Lung (tissue), 12 donors: Measurements from ENCODE around the gene NSUN6. TPM values are rescaled to one million over a fixed set of nuclear protein-coding genes. Genes with fewer than 3 reads are reported as not detected.

Source experiments
- ATAC-seq: fragments of 200-7000 bp; cut with Tn5 transposase; one replicate; pipeline ENCODE4 v1.9.1; 2020; ENCODE audit warnings: moderate number of reproducible peaks; ENCODE audit not compliant: insufficient read depth, low FRiP score
- DNase-seq, 3 donors: peaks; one replicate each; pipeline ENCODE4 v3.0.0-alpha.2; 2013 to 2017
- H3K27ac ChIP-seq, 2 donors: one replicate each; pipeline ENCODE4 v1.5.1; 2013; ENCODE audit warnings: mild to moderate bottlenecking in 2 of 2, moderate library complexity in 2 of 2, control low read depth in 1 of 2, inconsistent platforms in 1 of 2, low read depth in 1 of 2, low read length in 1 of 2
- H3K27me3 ChIP-seq, 3 donors: one replicate each; pipeline ENCODE4 v1.5.1; 2013; ENCODE audit warnings: low read length in 2 of 3; ENCODE audit not compliant: control insufficient read depth in 3 of 3, insufficient read depth in 3 of 3
- H3K36me3 ChIP-seq, 4 donors: one replicate each; pipeline ENCODE4 v1.5.1; 2013; ENCODE audit warnings: low read length in 4 of 4, mild to moderate bottlenecking in 1 of 4, moderate library complexity in 1 of 4; ENCODE audit not compliant: control insufficient read depth in 4 of 4, insufficient read depth in 4 of 4
- H3K4me1 ChIP-seq, 5 donors: one replicate each; pipeline ENCODE4 v1.5.1; 2013; ENCODE audit warnings: low read length in 5 of 5, mild to moderate bottlenecking in 2 of 5, moderate library complexity in 1 of 5; ENCODE audit not compliant: control insufficient read depth in 5 of 5, insufficient read depth in 5 of 5
- H3K4me3 ChIP-seq: one replicate; pipeline ENCODE4 v1.5.1; 2013; ENCODE audit warnings: mild to moderate bottlenecking, control low read depth, moderate library complexity
- H3K9ac ChIP-seq, 2 donors: one replicate each; pipeline ENCODE4 v1.5.1; 2013; ENCODE audit warnings: low read length in 2 of 2, control low read depth in 1 of 2; ENCODE audit not compliant: insufficient read depth in 1 of 2
- H3K9me3 ChIP-seq, 4 donors: one replicate each; pipeline ENCODE4 v1.5.1; 2013; ENCODE audit warnings: low read length in 3 of 4, mild to moderate bottlenecking in 1 of 4, moderate library complexity in 1 of 4; ENCODE audit not compliant: control insufficient read depth in 4 of 4, insufficient read depth in 3 of 4
- WGBS, 2 donors: extraction: QIAGEN DNeasy Blood & Tissue Kit; methylation state at CpG; one replicate each; pipeline ENCODE4 v1.1.7; 2013; 5-methylcytosine and 5-hydroxymethylcytosine counted together
- polyA plus RNA-seq, 2 donors: library from polyadenylated mRNA; stranded (reverse); fragments of 200-250 nt; gene quantifications; one replicate each; pipeline ENCODE4 v1.2.1, GENCODE V29; 2013
- total RNA-seq, 2 donors: library from RNA; depleted of rRNA in 1 of 2; stranded (reverse); fragments of >200 nt in 1 of 2; gene quantifications; one replicate each; pipeline ENCODE4 v1.2.1, GENCODE V29; 2014 to 2021
- TF ChIP-seq, protein P1 (sequence below): IDR thresholded peaks from 2 replicates; pipeline ENCODE4 v1.5.1; 2012; ENCODE audit warnings: mild to moderate bottlenecking; ENCODE audit errors: control extremely low read depth, extremely low read depth
- donor health status: control.
- donor health status: control.
- donor health status: Bipolar disorder and iron deficiency.
- donor health status: healthy.
- donor health status: DM: yes; HTN: yes; CAD: no.

NSUN6 gene
- total and polyA plus RNA-seq, 4 donors: 4.0 to 30.5 (median 6.5) TPM

DNA sequence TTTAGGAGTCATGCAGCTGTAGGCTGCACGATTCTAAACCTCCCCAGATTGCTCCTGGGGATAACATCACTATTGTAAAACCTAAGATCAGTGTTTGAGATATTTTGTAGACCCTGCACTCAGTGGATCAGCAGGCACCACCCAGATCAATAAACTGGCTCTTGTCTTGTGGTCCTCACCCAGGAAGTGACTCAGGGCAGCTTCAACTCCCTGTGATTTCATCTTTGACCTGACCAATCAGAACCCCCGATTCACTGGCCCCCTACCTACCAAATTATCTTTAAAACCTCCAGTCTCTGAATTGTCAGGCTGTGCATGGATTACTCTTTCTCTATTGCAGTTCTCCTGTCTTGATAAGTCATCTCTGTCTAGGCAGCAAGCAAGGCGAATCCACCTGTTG, 33.6 kb upstream of the NSUN6 start:
- DNase-seq (no peak), ATAC-seq (no peak)
- Histone ChIP-seq H3K27me3 (no peaks in the 10 kb centered on the region), H3K9ac (no peak overlapping the region), H3K9me3 (no peaks in the 10 kb centered on the region), H3K4me1 (peaks cover 0 to 19% (median 0%) of the 10 kb centered on the region in 5 donors), H3K4me3 (no peak overlapping the region), H3K27ac (no peak overlapping the region), H3K36me3 (no peaks in the 10 kb centered on the region)
- 70 to 83% methylated on average over 3 of the region's 3 CpGs for WGBS, 2 donors
- TF ChIP-seq, protein P1, sequence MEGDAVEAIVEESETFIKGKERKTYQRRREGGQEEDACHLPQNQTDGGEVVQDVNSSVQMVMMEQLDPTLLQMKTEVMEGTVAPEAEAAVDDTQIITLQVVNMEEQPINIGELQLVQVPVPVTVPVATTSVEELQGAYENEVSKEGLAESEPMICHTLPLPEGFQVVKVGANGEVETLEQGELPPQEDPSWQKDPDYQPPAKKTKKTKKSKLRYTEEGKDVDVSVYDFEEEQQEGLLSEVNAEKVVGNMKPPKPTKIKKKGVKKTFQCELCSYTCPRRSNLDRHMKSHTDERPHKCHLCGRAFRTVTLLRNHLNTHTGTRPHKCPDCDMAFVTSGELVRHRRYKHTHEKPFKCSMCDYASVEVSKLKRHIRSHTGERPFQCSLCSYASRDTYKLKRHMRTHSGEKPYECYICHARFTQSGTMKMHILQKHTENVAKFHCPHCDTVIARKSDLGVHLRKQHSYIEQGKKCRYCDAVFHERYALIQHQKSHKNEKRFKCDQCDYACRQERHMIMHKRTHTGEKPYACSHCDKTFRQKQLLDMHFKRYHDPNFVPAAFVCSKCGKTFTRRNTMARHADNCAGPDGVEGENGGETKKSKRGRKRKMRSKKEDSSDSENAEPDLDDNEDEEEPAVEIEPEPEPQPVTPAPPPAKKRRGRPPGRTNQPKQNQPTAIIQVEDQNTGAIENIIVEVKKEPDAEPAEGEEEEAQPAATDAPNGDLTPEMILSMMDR: no peak

DNA sequence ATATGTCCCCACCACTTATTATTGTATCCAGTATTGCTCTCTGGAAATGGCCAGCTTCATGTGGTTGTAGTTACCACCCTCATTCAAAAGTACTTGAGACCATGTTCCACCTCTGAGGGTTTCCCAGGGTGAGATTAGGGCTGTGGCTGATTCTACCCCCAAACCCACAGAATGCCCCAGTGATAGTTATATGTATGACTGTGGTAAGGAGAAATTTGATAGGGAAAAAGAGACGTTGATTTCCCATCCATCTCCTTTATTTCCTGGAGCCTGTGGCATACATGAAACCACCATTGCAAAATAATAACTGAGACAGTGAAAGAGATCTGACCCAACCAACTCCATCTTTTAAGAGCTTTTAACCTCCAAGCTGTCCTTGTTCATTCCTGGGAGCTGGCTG, 33.0 kb upstream of the NSUN6 start:
- peaks cover 0 to 22% (median 0%) of the 10 kb centered on the region in 5 donors for H3K4me1 ChIP-seq
- no peaks in the 10 kb centered on the region for H3K36me3 ChIP-seq
- H3K4me3 ChIP-seq: no peak overlapping the region
- H3K27me3 ChIP-seq: no peaks in the 10 kb centered on the region
- DNase-seq (no peak), ATAC-seq (no peak)
- no peak overlapping the region for H3K9ac ChIP-seq
- TF ChIP-seq, protein P1: no peak
- no peak overlapping the region for H3K27ac ChIP-seq
- H3K9me3 ChIP-seq: no peaks in the 10 kb centered on the region
- WGBS, 2 donors: 40 to 55% methylated on average over 1 of the region's 1 CpG

GRCh38 chr10:18683427-18683826, 32.0 kb upstream of the NSUN6 start:
- H3K36me3 ChIP-seq: peaks cover 0 to 2% (median 0%) of the 10 kb centered on the region in 4 donors
- 67 to 70% methylated on average over 1 of the region's 1 CpG for WGBS, 2 donors
- H3K4me3 ChIP-seq: no peak overlapping the region
- no peak overlapping the region for H3K27ac ChIP-seq
- H3K27me3 ChIP-seq: no peaks in the 10 kb centered on the region
- no peak overlapping the region for H3K9ac ChIP-seq
- H3K4me1 ChIP-seq: peaks cover 0 to 22% (median 0%) of the 10 kb centered on the region in 5 donors
- no peaks in the 10 kb centered on the region for H3K9me3 ChIP-seq
- ATAC-seq (no peak), DNase-seq (no peak)
- TF ChIP-seq, protein P1: no peak

- Histone ChIP-seq H3K27ac (peak overlapping the region in 1 of 2 donors; percentile 31), H3K9me3 (no peaks in the 10 kb centered on the region), H3K36me3 (peaks cover 0 to 4% (median 0%) of the 10 kb centered on the region in 4 donors), H3K9ac (no peak overlapping the region), H3K27me3 (no peaks in the 10 kb centered on the region), H3K4me1 (peaks cover 0 to 22% (median 0%) of the 10 kb centered on the region in 5 donors), H3K4me3 (no peak overlapping the region)
- peak in 2 of 3 donors; percentile 42 to 53 for DNase-seq
- 61 to 81% methylated on average over 4 of the region's 4 CpGs for WGBS, 2 donors
- TF ChIP-seq, protein P1: no peak
- peak; percentile 89 for ATAC-seq
Observed at GRCh38 chr10:18681971-18682411, 30.6 kb upstream of the NSUN6 start.
